Erythroblast (primary cell): ENCODE measurements around the gene WSCD2.

Experiments
- DNase-seq, 2 experiments: peaks; one replicate each; lab custom pipeline; 2025; lab: John Stamatoyannopoulos, UW
- GATA1 ChIP-seq: IDR thresholded peaks from 2 replicates; pipeline ENCODE4 v1.6.1; 2011; ENCODE audit warnings: low read depth, mild to moderate bottlenecking, control low read depth, low read length, moderate library complexity
- POLR2A ChIP-seq: IDR thresholded peaks from 2 replicates; pipeline ENCODE4 v1.6.1; 2011; ENCODE audit warnings: mild to moderate bottlenecking, low read length

WSCD2 gene

DNA sequence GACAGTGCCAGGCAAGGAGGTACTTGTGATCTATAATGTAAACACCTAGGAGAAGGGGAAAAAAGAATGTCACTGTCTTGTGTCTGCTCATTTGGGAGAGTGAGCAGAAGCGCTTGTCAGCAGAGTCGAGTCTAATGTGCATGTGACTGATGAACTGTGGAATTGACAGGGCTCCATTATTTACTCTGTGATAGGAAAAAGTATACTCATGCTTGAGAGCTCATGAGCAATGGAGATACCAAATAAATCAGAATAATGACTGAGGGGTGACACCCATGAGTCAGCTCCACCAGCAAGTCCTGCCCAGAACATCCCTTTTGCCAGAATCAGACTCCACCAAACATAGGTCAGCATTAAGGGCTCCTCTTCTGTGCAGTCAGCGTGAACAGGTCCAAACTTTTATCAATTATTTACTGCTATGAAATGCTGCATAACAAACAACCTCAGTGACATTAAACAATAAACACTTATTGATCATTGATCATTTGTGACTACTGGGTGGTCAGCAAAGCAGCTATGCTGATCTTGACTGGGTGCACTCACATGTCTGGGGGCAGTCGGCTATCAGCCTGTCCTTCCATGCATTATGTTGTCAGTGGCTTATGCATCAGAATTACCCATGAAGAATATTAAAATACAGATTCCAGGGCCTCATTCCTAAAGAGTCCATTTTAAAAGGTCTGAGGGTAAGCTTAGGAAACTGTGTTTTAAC is 29.2 kb upstream of the WSCD2 start:
- DNase-seq = peak; percentile 75 to 79
- TF ChIP-seq GATA1 (no peak), POLR2A (no peak)

DNA sequence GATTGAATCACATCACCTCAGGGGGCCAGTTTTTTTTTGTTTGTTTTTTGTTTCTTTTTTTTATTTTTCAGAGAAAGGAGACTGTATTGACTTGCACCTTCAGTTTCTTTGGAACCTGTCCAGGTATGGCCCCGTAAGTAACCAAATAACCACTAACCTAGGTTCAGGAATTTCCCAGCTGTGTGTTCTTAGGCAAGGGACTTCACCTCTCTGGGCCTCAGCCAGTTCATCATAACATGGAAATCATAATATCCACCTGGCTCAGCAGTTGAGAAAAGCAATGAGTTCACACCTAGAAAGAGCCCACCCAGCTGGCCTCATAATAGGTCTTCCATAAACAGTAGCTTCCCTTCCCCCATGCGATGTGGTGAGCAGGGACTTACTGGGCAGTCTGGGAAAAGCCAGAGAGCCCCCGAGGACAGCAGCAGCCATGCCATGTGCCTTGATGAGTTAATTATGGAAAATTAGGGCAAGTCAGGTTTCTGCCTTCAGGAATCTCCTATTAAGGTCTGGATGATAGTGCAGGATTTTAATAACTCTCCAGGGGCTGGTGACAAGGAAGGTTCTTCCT is 27.4 kb upstream of the WSCD2 start:
- no peak for TF ChIP-seq GATA1
- TF ChIP-seq POLR2A = no peak
- DNase-seq = no peak

DNA sequence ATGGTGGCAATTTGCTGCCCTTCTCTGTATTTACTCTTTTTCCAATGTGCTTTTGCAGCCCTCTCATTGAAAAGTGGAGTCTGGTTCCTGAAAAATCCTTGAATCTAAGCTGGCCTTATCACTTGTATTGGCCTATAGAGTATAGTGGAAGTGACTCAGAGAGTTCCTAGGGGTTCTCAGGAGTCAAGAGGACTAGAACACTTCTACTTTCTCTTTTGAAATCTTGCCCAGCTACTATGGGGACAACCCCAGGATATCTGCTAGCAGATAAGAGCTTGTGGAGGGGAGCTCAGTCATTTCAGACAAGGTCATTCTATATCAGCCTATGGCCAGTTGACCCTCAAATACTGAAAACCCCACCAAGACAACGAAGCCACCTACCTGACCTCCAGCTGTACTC is 26.7 kb upstream of the WSCD2 start:
- TF ChIP-seq GATA1 (no peak), POLR2A (no peak)
- DNase-seq = peak; percentile 69 to 82

DNA sequence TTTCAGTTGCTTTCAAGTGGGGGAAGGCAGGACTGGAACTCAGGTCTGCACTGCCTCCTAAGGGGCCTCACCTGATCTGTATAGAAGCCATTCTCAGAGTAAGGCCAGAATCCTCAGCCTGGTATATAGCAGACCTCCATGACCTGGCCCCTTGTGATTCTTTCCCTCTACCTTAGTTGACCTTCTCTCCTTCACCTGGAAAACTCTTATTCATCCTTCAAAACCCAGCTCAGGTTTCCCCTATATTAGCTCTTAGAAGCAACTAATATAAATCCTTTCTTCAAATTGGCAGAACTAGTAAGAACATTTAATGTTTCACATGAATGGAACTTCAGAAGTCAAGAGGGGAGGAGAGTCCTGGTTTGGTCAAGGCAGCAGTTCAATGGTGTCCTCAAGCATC is 26.0 kb upstream of the WSCD2 start:
- TF ChIP-seq GATA1 (no peak), POLR2A (no peak)
- DNase-seq = no peak

DNA sequence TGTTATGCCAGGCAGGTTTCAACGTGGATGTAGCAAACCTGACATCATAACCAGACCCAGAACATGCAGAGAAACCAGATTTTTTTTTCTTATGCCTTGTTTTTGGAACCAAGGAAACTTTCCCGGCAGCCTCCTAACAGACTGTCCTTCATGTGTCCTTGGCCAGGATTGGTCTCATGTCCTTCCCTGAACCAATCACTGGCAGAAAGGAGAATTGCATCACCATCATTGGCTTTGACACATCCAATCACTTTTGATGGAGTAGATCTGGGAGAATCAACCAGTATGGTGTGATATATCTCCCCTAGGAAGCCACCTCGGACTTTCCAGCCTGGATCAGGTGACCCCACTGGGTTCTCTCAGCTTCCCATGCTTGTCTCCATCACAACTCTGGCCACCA is 25.6 kb upstream of the WSCD2 start:
- TF ChIP-seq GATA1 (no peak), POLR2A (no peak)
- no peak for DNase-seq

DNA sequence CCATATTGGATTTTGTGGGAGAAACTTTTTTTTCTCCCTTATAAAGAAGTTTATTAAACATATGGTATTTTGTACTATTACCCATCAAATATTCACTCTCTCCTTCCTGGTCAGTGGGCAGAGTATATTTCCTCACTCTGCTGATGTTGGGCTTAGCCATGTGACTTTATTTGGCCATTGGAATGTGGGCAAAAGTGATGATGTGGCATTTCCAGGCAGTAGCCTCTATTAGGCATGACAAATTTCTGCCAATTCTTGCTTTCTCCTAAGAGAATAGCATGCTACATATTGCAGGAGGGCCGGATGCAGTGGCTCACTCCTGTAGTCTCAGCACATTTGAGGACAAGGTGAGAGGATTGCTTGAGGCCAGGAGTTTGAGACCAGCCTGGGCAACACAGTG is 24.4 kb upstream of the WSCD2 start:
- no peak for DNase-seq
- TF ChIP-seq POLR2A (no peak), GATA1 (no peak)

DNA sequence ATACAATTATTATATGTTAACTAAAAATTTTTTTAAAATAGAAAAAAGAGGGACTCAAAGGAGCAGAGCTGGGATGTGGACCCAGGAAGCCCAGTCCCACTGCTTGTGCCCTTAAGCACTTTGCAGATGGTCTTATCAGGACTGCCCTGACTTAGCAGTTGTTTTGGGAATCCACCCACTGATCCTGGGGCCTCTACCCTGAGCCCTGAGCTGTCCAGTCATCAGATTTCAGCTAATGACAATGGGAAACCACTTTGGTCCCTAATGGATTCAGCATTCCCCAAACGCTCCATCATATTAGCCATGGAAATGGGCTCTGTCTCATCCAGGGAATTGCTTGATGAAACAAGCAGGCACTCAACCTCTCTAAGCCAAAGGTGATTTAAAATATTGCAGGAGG is 22.5 kb upstream of the WSCD2 start:
- DNase-seq = peak; percentile 68 to 69
- no peak for TF ChIP-seq GATA1
- no peak for TF ChIP-seq POLR2A

DNA sequence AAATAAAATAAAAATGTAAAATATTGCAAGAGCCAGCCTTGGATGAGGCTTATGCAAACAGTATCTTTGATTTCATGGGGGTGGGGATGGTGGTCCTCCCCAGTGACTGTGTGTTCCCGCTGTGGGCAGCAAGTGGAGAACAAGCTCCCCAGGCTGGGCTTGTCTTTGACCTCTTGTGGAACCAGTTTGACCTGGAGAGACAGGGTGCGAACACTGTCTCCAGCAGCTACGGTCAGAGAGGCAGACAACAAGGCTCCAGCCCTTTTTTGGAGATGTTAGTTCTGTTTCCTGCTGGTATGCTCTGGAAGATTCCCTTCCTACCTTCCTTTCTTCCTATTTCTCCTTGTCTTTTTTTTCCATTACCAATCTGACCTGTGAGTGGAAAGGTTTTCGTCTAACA is 21.8 kb upstream of the WSCD2 start:
- TF ChIP-seq POLR2A (no peak), GATA1 (no peak)
- no peak for DNase-seq

DNA sequence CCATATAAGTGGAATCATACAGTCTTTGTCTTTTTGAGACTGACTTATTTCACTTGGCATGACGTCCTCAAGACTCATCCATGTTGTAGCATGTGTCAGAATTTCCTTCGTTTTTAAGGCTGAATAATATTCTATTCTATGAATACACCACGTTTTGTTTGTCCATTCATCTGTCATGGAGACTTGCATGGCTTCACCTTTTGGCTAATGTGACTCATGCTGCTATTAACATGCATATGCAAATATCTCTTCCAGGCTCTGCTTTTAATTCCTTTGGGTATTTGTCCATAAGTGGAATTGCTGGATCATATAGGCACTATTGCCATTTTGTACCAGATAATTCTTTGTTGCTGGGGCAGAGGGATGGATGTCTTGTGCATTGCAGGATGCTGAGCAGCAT is 19.6 kb upstream of the WSCD2 start:
- TF ChIP-seq POLR2A = no peak
- TF ChIP-seq GATA1 = no peak
- no peak for DNase-seq

DNA sequence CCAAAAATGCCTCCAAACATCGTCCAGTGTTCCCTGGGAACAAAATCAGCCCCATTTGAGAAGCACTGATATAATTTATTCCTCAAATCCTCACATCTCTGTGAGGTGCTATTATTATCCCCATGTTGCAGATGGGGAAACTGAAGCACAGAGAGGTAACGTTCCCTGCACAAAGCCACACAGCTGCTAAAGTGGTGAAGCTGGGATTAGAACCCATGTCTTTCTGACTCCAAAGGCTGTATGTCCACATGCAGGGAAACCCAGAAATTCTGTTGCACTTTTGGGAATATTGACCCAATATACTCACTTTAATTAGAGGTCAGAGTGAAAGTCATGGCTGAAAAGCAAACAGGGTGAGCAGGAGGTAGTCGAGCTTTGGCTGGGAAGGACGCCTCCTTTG is 19.1 kb upstream of the WSCD2 start:
- no peak for TF ChIP-seq GATA1
- no peak for TF ChIP-seq POLR2A
- no peak for DNase-seq

DNA sequence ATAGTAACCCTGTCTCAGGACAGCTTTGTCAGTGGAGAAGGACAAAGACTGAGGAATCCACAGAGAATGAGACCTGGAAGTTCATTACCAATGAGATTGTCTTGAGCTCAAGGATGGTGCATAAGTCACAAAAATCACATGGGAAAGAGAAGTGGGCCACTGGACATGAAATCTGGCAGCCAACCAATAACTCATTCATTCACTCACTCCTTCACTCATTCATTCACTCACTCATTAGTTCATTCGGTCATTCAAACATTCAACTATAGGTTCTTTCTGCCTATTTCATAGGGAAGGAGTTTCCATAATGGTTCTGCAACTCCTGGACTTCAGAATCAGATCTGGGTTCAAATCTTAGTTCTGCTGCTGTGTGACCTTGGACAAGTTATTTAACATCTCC is 18.2 kb upstream of the WSCD2 start:
- no peak for TF ChIP-seq POLR2A
- no peak for TF ChIP-seq GATA1

DNA sequence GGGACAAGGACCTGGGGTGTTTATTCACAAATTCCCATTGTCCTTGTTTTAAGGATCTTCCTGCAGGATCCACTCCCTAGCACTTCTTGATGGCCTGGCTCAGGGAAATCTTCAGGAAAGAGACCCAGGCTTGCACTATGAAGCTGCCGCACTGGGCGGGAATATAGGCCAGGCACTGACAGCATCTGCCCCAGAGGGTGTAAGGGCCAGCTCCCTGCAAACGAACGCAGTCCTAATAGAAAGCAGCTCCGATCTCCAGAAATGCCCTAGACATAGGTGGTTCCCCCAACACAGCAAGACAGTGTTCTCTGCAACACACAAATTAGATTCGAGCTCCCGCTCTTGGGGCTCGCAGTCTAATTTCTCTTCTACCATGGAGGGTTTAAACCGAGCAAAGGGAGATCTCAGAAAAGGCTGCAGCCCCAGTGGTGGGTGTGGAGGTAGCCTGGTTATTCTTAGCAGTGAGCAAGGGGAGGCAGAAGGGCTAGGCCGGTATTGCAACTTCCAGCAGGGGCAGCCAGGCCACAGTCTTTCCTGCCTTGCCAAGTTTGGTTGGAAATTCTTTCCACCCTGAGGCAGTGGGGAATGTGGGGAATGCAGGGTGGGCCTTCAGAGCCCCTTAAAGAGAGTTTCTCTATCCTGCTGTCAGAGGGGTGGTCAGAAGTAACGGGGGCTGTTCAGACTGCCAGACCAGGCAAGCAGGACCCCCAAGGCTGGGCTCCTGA is 16.1 kb upstream of the WSCD2 start:
- TF ChIP-seq GATA1 = no peak
- TF ChIP-seq POLR2A = no peak
- DNase-seq = peak in 1 of 2 experiments; percentile 39

More for the DNA sequence above, 18.2 kb upstream of the WSCD2 start:
- no peak for DNase-seq

DNA sequence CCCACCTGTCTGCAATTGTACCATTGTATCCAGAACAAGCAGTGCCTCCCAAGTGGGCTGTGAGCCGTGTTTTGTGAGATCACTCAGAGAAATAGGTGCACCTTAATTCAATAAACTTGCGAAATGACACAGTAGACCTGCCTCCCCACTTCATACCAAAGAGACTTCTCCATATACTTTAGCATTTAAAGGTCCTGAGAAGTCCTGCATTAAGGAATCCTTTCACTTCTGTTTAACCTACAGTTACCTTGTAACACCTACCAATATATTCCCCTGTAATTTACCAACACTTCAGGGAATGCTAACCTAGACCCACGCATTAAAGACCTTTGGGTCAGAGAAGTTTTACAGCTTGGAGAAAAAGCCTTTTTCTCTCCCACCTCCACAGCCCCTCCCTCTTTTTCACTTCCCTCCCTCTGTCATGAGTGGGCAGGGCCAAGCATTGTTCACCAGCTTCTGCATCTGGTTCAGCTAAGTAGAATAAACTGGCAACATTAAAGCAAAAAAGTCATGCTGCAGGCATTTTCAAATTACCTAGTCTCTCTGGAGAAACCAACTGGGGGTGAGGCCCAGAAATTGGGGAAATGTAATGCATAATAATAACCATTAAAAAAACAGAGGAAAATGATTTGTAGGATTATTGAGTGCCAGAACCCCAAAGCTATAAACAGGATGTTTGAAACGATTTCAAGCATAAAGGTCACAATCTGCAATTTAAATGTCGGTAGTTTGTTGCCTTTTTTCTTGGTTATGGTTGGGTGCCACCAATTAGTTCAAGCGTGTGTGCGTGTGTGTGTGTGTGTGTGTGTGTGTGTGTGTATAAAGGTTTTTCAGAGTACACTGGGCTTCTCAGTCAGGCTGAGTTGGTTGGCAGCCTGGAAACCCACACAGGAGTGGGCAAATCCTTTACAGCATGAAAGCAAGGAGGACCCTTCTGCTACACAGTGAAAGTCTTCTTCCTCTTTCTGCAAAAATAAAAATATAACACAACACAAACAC is 13.7 kb upstream of the WSCD2 start:
- TF ChIP-seq POLR2A = no peak
- no peak for TF ChIP-seq GATA1
- peak in 1 of 2 experiments; percentile 13 for DNase-seq

DNA sequence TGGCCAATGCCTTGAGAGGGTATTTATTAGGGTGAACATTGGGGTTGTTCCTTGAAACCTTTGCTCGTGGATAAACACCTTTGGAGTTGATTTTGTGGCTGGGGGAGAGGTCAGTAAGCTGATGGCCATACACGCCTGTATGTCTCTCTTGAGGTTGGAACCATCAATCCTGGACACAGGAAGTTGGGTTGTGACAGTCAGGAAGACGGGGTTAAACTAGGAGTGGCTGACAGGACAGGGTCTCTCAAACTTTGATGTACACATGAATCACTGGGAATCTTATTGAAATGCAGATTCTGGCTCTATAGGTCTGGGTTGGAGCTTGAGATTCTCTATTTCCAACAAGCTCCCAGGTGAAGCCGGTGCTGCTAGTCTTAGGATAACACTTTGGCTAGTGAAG is 12.8 kb upstream of the WSCD2 start:
- no peak for DNase-seq
- TF ChIP-seq GATA1 (no peak), POLR2A (no peak)
